Osteoblast (primary cell): ENCODE measurements around the gene LRRFIP2. TPM values are rescaled to one million over a fixed set of nuclear protein-coding genes. Genes with fewer than 3 reads are reported as not detected.

Experiments used
- DNase-seq: peaks from one replicate; pipeline ENCODE4 v3.0.0; 2011; ENCODE audit warnings: low spot score, mixed read lengths; ENCODE audit not compliant: insufficient read length; ENCODE audit errors: missing footprints
- H2AFZ ChIP-seq: 2 replicates; pipeline ENCODE4 v1.6.0; 2011; ENCODE audit warnings: mild to moderate bottlenecking, low read length
- H3K27ac ChIP-seq: 2 replicates; pipeline ENCODE4 v1.5.1; 2011; ENCODE audit warnings: mild to moderate bottlenecking, low read depth, low read length, moderate library complexity
- H3K27me3 ChIP-seq: 2 replicates; pipeline ENCODE4 v1.6.0; 2012; ENCODE audit warnings: mild to moderate bottlenecking, control low read depth, inconsistent platforms, low read length, moderate library complexity; ENCODE audit not compliant: insufficient read depth
- H3K36me3 ChIP-seq: 2 replicates; pipeline ENCODE4 v1.5.1; 2011; ENCODE audit warnings: mild to moderate bottlenecking, low read length, control low read depth, moderate library complexity; ENCODE audit not compliant: insufficient read depth
- H3K4me1 ChIP-seq: 2 replicates; pipeline ENCODE4 v1.5.1; 2011; ENCODE audit warnings: mild to moderate bottlenecking, low read length, control low read depth, moderate library complexity; ENCODE audit not compliant: insufficient read depth
- H3K4me2 ChIP-seq: 2 replicates; pipeline ENCODE4 v1.6.0; 2011; ENCODE audit warnings: mild to moderate bottlenecking, low read length; ENCODE audit not compliant: insufficient read depth
- H3K4me3 ChIP-seq: fragments of 200-600 bp; sonication (generic); 3 replicates; pipeline ENCODE4 v1.5.1; 2012; ENCODE audit warnings: mild to moderate bottlenecking, low read length, inconsistent platforms; ENCODE audit not compliant: insufficient read depth
- H3K79me2 ChIP-seq: 2 replicates; pipeline ENCODE4 v1.6.0; 2012; ENCODE audit warnings: mild to moderate bottlenecking, low read length, control low read depth, inconsistent platforms; ENCODE audit not compliant: insufficient read depth
- H3K9me3 ChIP-seq: 2 replicates; pipeline ENCODE4 v1.5.1; 2011; ENCODE audit warnings: low read depth, low read length, control low read depth
- H4K20me1 ChIP-seq: 2 replicates; pipeline ENCODE4 v1.6.0; 2012; ENCODE audit warnings: mild to moderate bottlenecking, low read length, control low read depth; ENCODE audit not compliant: insufficient read depth
- CTCF ChIP-seq: IDR thresholded peaks from 2 replicates; pipeline ENCODE4 v1.5.1; 2011; ENCODE audit warnings: mild to moderate bottlenecking, low read depth, low read length, moderate library complexity; ENCODE audit errors: extremely low read depth
- total RNA-seq: library from RNA; depleted of rRNA; stranded (reverse); fragments of >200 nt; gene quantifications from 2 replicates; pipeline ENCODE4 v1.2.3, GENCODE V29; 2012

LRRFIP2 gene
- total RNA-seq, 1 donor, result 71.3 TPM

DNA sequence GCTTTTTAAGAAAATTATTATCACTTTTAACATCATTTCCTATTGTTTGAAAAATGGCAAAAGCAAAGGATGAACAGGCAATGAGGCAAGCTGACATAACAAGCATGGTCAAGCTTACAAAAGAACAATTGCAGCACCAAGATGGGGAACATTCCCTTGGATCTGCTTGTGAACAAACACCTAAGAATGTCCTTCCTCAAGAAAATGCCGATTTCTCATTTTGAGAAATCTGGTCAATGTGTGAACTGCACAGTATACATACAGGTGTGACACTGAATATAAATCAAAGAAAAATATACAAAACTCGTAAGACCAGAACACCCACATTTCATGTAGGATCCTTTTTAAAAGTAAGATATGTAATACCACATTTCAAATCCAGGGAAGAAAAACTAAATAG is 58.9 kb downstream of the LRRFIP2 start:
- no peaks in the 10 kb centered on the region for H3K9me3 ChIP-seq
- H3K27me3 ChIP-seq, result no peaks in the 10 kb centered on the region
- H3K4me2 ChIP-seq, result no peak overlapping the region
- H3K36me3 ChIP-seq, result peaks cover 14% of the 10 kb centered on the region
- no peak overlapping the region for H2AFZ ChIP-seq
- peaks cover 27% of the 10 kb centered on the region for H3K4me1 ChIP-seq
- no peak overlapping the region for H3K4me3 ChIP-seq
- H4K20me1 ChIP-seq, result no peaks in the 10 kb centered on the region
- peaks cover 30% of the 10 kb centered on the region for H3K79me2 ChIP-seq
- H3K27ac ChIP-seq, result peak overlapping the region; percentile 86
- no peak for DNase-seq
- TF ChIP-seq CTCF, result no peak

DNA sequence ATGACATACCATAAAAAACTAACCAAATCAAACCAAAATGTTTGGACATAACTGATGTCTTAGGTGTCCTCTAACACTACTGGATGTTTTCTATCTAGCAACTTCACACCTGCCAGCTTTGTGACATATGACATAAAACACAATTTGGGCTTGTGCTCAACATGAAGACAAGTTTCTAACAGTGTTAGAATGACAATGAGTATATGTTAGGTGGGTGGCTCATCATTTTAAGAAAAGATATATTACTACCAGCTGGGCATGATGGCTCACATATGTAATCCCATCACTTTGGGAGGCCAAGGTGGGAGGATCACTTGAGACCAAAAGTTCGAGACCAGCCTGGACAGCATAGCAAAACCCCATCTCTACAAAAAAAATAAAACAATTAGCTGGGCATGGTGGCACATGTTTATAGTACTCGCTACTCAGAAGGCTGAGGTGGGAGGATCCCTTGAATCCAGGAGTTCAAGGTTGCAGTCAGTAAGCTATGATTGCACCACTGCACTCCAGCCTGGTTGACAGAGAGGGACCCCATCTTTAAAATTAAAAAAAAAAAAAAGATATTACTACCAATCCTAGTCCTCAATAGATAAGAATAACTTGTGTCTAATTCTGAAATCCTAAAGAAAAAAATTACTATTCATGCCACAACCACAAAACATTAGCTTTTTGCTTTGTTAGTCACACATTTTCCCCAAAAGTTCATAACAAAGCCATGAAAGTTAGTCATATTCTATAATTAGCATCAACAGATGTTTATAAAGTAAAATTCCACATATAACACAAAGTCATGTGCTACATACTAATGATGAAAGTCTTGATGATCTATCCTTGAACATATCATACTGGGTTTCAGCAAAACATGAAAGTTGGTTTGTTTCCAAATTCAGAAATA is 59.9 kb downstream of the LRRFIP2 start:
- no peak for DNase-seq
- Histone ChIP-seq H3K27ac (peak overlapping the region; percentile 86), H4K20me1 (no peaks in the 10 kb centered on the region), H3K27me3 (no peaks in the 10 kb centered on the region), H3K4me2 (peak overlapping the region; percentile 42), H3K4me1 (peaks cover 27% of the 10 kb centered on the region), H3K4me3 (no peak overlapping the region), H2AFZ (no peak overlapping the region), H3K9me3 (no peaks in the 10 kb centered on the region), H3K79me2 (peaks cover 30% of the 10 kb centered on the region), H3K36me3 (peaks cover 14% of the 10 kb centered on the region)
- TF ChIP-seq CTCF, result no peak

DNA sequence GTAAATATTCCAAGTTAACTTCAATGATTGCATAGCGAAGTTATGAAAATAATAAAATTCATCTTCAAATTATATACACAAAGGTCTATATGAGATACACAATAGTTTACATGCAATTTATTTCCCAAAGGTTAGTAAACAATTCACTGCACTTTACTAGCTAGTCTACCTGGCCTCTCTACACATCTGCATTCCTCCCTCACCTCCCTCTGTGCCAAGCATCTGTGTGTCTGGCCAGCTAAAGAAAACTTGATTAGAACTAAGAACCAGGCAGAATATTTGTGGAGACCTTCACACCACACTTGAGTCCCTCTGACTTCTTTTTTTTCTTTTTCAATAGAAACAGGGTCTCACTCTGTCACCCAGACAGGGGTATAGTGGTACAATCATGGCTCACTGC is 61.4 kb downstream of the LRRFIP2 start:
- TF ChIP-seq CTCF, result no peak
- no peaks in the 10 kb centered on the region for H3K9me3 ChIP-seq
- H3K4me1 ChIP-seq, result peaks cover 31% of the 10 kb centered on the region
- H3K27ac ChIP-seq, result peak overlapping the region; percentile 4
- H3K4me2 ChIP-seq, result peak overlapping the region; percentile 18
- peaks cover 30% of the 10 kb centered on the region for H3K79me2 ChIP-seq
- no peak overlapping the region for H3K4me3 ChIP-seq
- H3K27me3 ChIP-seq, result no peaks in the 10 kb centered on the region
- no peak overlapping the region for H2AFZ ChIP-seq
- H3K36me3 ChIP-seq, result peaks cover 14% of the 10 kb centered on the region
- H4K20me1 ChIP-seq, result no peaks in the 10 kb centered on the region
- DNase-seq, result no peak

GRCh38 chr3:37111199-37111598 is 63.2 kb downstream of the LRRFIP2 start:
- peaks cover 13% of the 10 kb centered on the region for H3K36me3 ChIP-seq
- H3K27ac ChIP-seq, result no peak overlapping the region
- H3K9me3 ChIP-seq, result no peaks in the 10 kb centered on the region
- H3K4me1 ChIP-seq, result peaks cover 31% of the 10 kb centered on the region
- H4K20me1 ChIP-seq, result no peaks in the 10 kb centered on the region
- DNase-seq, result no peak
- peaks cover 31% of the 10 kb centered on the region for H3K79me2 ChIP-seq
- H3K4me3 ChIP-seq, result no peak overlapping the region
- no peaks in the 10 kb centered on the region for H3K27me3 ChIP-seq
- TF ChIP-seq CTCF, result no peak
- no peak overlapping the region for H3K4me2 ChIP-seq
- no peak overlapping the region for H2AFZ ChIP-seq
